NCI-H2107 treated with DMSO at 0.1 percent for 48 hours (cell line): ENCODE measurements around the gene HSD17B11.
"Not testable (repeated sequence)": the region's sequence is repeated elsewhere in the genome, so short reads cannot be mapped to it uniquely, and the experiment has no call there.

Experiments
- DNase-seq: peaks from one replicate; lab custom pipeline; 2025; ENCODE audit not compliant: unreplicated experiment; lab: John Stamatoyannopoulos, UW

HSD17B11 gene

GRCh38 chr4:87360338-87360935 is 30.6 kb downstream of the HSD17B11 start:
- DNase-seq, result no peak

GRCh38 chr4:87359258-87359657 is 31.7 kb downstream of the HSD17B11 start:
- DNase-seq, result no peak

GRCh38 chr4:87356832-87357526 is 34.0 kb downstream of the HSD17B11 start:
- no peak for DNase-seq

- no peak for DNase-seq
Observed at GRCh38 chr4:87354168-87355102, 36.6 kb downstream of the HSD17B11 start.

GRCh38 chr4:87353592-87353991 is 37.4 kb downstream of the HSD17B11 start:
- DNase-seq, result peak; percentile 18

GRCh38 chr4:87345139-87345538 is 45.8 kb downstream of the HSD17B11 start:
- no peak for DNase-seq

- no peak for DNase-seq
Observed at GRCh38 chr4:87342872-87343271, 48.1 kb downstream of the HSD17B11 start.

- not testable (repeated sequence) for DNase-seq
Observed at GRCh38 chr4:87341954-87342635, 48.9 kb downstream of the HSD17B11 start.

GRCh38 chr4:87339440-87339839 is 51.5 kb downstream of the HSD17B11 start:
- DNase-seq, result no peak

- no peak for DNase-seq
Observed at GRCh38 chr4:87337361-87337760, 53.6 kb downstream of the HSD17B11 start.

- DNase-seq, result no peak
Observed at GRCh38 chr4:87333267-87333666, 57.7 kb downstream of the HSD17B11 start.

GRCh38 chr4:87330761-87331160 is 60.2 kb downstream of the HSD17B11 start:
- no peak for DNase-seq

GRCh38 chr4:87327136-87327535 is 63.9 kb downstream of the HSD17B11 start:
- no peak for DNase-seq

GRCh38 chr4:87326460-87326859 is 64.5 kb downstream of the HSD17B11 start:
- no peak for DNase-seq

- DNase-seq, result no peak
Observed at GRCh38 chr4:87322754-87323153, 68.2 kb downstream of the HSD17B11 start, which contains the start of gene HSD17B13. Gene HSD17B13 (minus strand): TSS chr4:87322882. CDS start chr4:87322841, 41 bp downstream.

- DNase-seq, result no peak
Observed at GRCh38 chr4:87321888-87322287, 69.1 kb downstream of the HSD17B11 start.

- DNase-seq, result no peak
Observed at GRCh38 chr4:87317527-87317926, 73.5 kb downstream of the HSD17B11 start.

GRCh38 chr4:87316961-87317360 is 74.0 kb downstream of the HSD17B11 start:
- no peak for DNase-seq

- not testable (repeated sequence) for DNase-seq
Observed at GRCh38 chr4:87315000-87315399, 76.0 kb downstream of the HSD17B11 start.

- no peak for DNase-seq
Observed at GRCh38 chr4:87313756-87314155, 77.2 kb downstream of the HSD17B11 start.

- DNase-seq, result no peak
Observed at GRCh38 chr4:87311684-87312083, 79.3 kb downstream of the HSD17B11 start.
